ENCODE measurements around the gene CENPC. TPM values are rescaled to one million over a fixed set of nuclear protein-coding genes. Genes with fewer than 3 reads are reported as not detected.

CENPC gene
- total and polyA plus RNA-seq, 2 donors (not counting 1 experiment from before 2014, with no cell fraction given): 11.7 to 67.0 TPM

GRCh38 chr4:67581208-67581857 lies 36.0 kb upstream of the CENPC start:
- peak overlapping the region; percentile 76 to 89 for H3K27ac ChIP-seq (ENCODE audit: low read length in 2 of 2)
- H3K9ac ChIP-seq (ENCODE audit: low read length): peak overlapping the region; percentile 54
- peaks cover 32 to 44% of the 10 kb centered on the region in 2 donors for H3K4me1 ChIP-seq (ENCODE audit: control insufficient read depth in 2 of 2, insufficient read depth in 2 of 2, low read length in 2 of 2)
- intact Hi-C loops (cut with micrococcal nuclease): no loop called here
- peak overlapping the region; percentile 91 for H3K27ac Mint-ChIP-seq
- H2AFZ ChIP-seq (ENCODE audit: insufficient read depth, low read depth, low read length, poor library complexity, severe bottlenecking): peak overlapping the region; percentile 73
- H3K4me3 Mint-ChIP-seq: peak overlapping the region; percentile 72
- peak overlapping the region; percentile 70 for H3K4me2 ChIP-seq (replicated peaks; ENCODE audit: low read depth, low read length, poor library complexity, severe bottlenecking)
- WGBS (ENCODE audit: insufficient coverage): 0% methylated on average over 2 of the region's 8 CpGs
- peak overlapping the region in 3 of 5 experiments; percentile 4 to 34 (median 20) for H3K4me3 ChIP-seq (ENCODE audit: control extremely low read depth in 1 of 5, extremely low read depth in 1 of 5, insufficient read depth in 1 of 5, low read depth in 2 of 5, low read length in 4 of 5)
- no peaks in the 10 kb centered on the region for H3K9me3 Mint-ChIP-seq (ENCODE audit: insufficient read depth)
- POLR2A ChIA-PET: interaction anchor here (1.3 kb wide), 1 partner anchor 9 kb away, joined by 3 read pairs; no protein-coding TSS in a partner anchor
- peaks cover 24 to 67% of the 10 kb centered on the region in 2 experiments for H3K36me3 ChIP-seq (replicated peaks in 1 of 2; ENCODE audit: control extremely low read depth in 1 of 2, control insufficient read depth in 1 of 2, extremely low read depth in 1 of 2, insufficient read depth in 2 of 2, low read length in 1 of 2)
- CTCF ChIA-PET: interaction anchor here (0.8 to 2.0 kb wide), 5 partner anchors 10 to 36 kb away, joined by 3 to 7 read pairs (median 4); partner anchors contain the start of gene CENPC
- ATAC-seq (ENCODE audit: low read depth) (peak; percentile 88), DNase-seq (peak; percentile 74)
- peaks cover 74% of the 10 kb centered on the region for H3K79me2 ChIP-seq (ENCODE audit: control insufficient read depth, insufficient read depth, low read length)
- H3K27me3 Mint-ChIP-seq: no peaks in the 10 kb centered on the region
- H3K4me1 Mint-ChIP-seq: peaks cover 47% of the 10 kb centered on the region
- H3K27me3 ChIP-seq (replicated peaks in 1 of 4; ENCODE audit: control extremely low read depth in 1 of 4, control insufficient read depth in 3 of 4, insufficient read depth in 4 of 4, low read length in 3 of 4): no peaks in the 10 kb centered on the region
- TF ChIP-seq CTCF (IDR thresholded peaks at IDR 0.05) (no peak), EZH2 (IDR thresholded peaks at IDR 0.05; ENCODE audit: borderline replicate concordance, insufficient read depth, low read depth, low read length, poor library complexity, severe bottlenecking) (no peak)
- H3K9me3 ChIP-seq (ENCODE audit: control extremely low read depth in 1 of 3, control insufficient read depth in 2 of 3, insufficient read depth in 1 of 3, low read length in 2 of 3): no peaks in the 10 kb centered on the region
- no peaks in the 10 kb centered on the region for H4K20me1 ChIP-seq (ENCODE audit: control insufficient read depth, insufficient read depth, low read length, poor library complexity, severe bottlenecking)

DNA sequence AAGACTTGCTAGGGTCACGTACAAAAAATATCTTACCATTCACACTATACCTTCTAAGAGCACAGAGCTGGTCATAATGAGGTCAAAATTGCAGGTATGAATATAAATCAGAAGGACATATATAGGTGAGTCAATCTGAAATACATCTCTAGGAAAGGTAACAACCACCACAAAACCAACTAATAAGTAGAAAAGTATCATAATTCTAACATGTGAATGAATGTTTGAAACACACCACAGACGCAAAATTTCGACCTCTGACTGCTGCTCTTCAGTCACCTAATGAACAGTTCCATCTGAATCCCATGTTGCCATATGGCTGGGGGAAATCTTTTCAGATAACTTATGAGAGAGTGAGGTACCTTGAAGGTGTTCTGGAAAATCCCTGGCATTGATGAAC lies 35.3 kb upstream of the CENPC start:
- TF ChIP-seq CTCF (IDR thresholded peaks at IDR 0.05) (no peak), EZH2 (IDR thresholded peaks at IDR 0.05; ENCODE audit: borderline replicate concordance, insufficient read depth, low read depth, low read length, poor library complexity, severe bottlenecking) (no peak)
- H3K36me3 ChIP-seq (replicated peaks in 1 of 2; ENCODE audit: control extremely low read depth in 1 of 2, control insufficient read depth in 1 of 2, extremely low read depth in 1 of 2, insufficient read depth in 2 of 2, low read length in 1 of 2): peaks cover 24 to 73% of the 10 kb centered on the region in 2 experiments
- CTCF ChIA-PET: interaction anchor here (1.2 to 2.7 kb wide), 4 partner anchors 11 to 35 kb away, joined by 3 to 12 read pairs (median 4); partner anchors contain the start of gene CENPC
- H2AFZ ChIP-seq (ENCODE audit: insufficient read depth, low read depth, low read length, poor library complexity, severe bottlenecking): peak overlapping the region; percentile 73
- H3K4me3 ChIP-seq (ENCODE audit: control extremely low read depth in 1 of 5, extremely low read depth in 1 of 5, insufficient read depth in 1 of 5, low read depth in 2 of 5, low read length in 4 of 5): peak overlapping the region in 1 of 5 experiments; percentile 34
- peak overlapping the region; percentile 72 for H3K4me3 Mint-ChIP-seq
- no peaks in the 10 kb centered on the region for H4K20me1 ChIP-seq (ENCODE audit: control insufficient read depth, insufficient read depth, low read length, poor library complexity, severe bottlenecking)
- no CpG with 5 or more reads among the region's 3 CpGs for WGBS (ENCODE audit: insufficient coverage)
- H3K9ac ChIP-seq (ENCODE audit: low read length): peak overlapping the region; percentile 54
- H3K27me3 Mint-ChIP-seq: no peaks in the 10 kb centered on the region
- POLR2A ChIA-PET: interaction anchor here (1.3 kb wide), 1 partner anchor 8 kb away, joined by 3 read pairs; no protein-coding TSS in a partner anchor
- no peaks in the 10 kb centered on the region for H3K27me3 ChIP-seq (replicated peaks in 1 of 4; ENCODE audit: control extremely low read depth in 1 of 4, control insufficient read depth in 3 of 4, insufficient read depth in 4 of 4, low read length in 3 of 4)
- H3K4me2 ChIP-seq (replicated peaks; ENCODE audit: low read depth, low read length, poor library complexity, severe bottlenecking): peak overlapping the region; percentile 70
- no peaks in the 10 kb centered on the region for H3K9me3 Mint-ChIP-seq (ENCODE audit: insufficient read depth)
- DNase-seq (no peak), ATAC-seq (ENCODE audit: low read depth) (no peak)
- intact Hi-C loops (cut with micrococcal nuclease): no loop called here
- peaks cover 75% of the 10 kb centered on the region for H3K79me2 ChIP-seq (ENCODE audit: control insufficient read depth, insufficient read depth, low read length)
- peak overlapping the region; percentile 91 for H3K27ac Mint-ChIP-seq
- peaks cover 53% of the 10 kb centered on the region for H3K4me1 Mint-ChIP-seq
- H3K4me1 ChIP-seq (ENCODE audit: control insufficient read depth in 2 of 2, insufficient read depth in 2 of 2, low read length in 2 of 2): peaks cover 40 to 52% of the 10 kb centered on the region in 2 donors
- H3K9me3 ChIP-seq (ENCODE audit: control extremely low read depth in 1 of 3, control insufficient read depth in 2 of 3, insufficient read depth in 1 of 3, low read length in 2 of 3): no peaks in the 10 kb centered on the region
- H3K27ac ChIP-seq (ENCODE audit: low read length in 2 of 2): peak overlapping the region; percentile 76 to 89

Data from B cell (primary cell).